Ovary (tissue), 3 donors: ENCODE results near the gene PRDM4.

Experiments
- CTCF ChIP-seq, 3 donors: fragments of 450-650 bp in 2 of 3; fragments of 200-600 bp in 1 of 3; IDR thresholded peaks; one replicate each; pipeline versions ENCODE4 v1.5.1 to v1.8.0; 2016 to 2022; ENCODE audit warnings: antibody characterized with exemption in 3 of 3, mild to moderate bottlenecking in 1 of 3
- POLR2A ChIP-seq: fragments of 450-650 bp; IDR thresholded peaks from one replicate; pipeline ENCODE4 v1.6.1; 2017; ENCODE audit warnings: antibody characterized with exemption, mild to moderate bottlenecking, moderate library complexity
- donor health status: DM: no; HTN: no; CAD: no.

- TF ChIP-seq CTCF (IDR thresholded peaks at IDR 0.05) (no peak), POLR2A (no peak)
Observed at GRCh38 chr12:107704041-107704440, 56.9 kb downstream of the PRDM4 start.
